K562 (cell line): ENCODE data around the gene CPN2. TPM values are rescaled to one million over a fixed set of nuclear protein-coding genes. Genes with fewer than 3 reads are reported as not detected.

Experiments
- ATAC-seq: fragments of 200-7000 bp; cut with Tn5 transposase; 3 replicates; pipeline ENCODE4 v1.9.1; 2020; ENCODE audit warnings: moderate library complexity
- BruUV-seq: library from RNA; stranded (reverse); fragments of 400-500 nt; replicated peaks from 2 replicates; lab custom pipeline; 2021; lab: Mats Ljungman, UMichigan
- CTCF ChIA-PET: fragments of 300-600 bp; formaldehyde crosslinking; extraction: SDS; loops from one replicate; lab custom pipeline; 2021; ENCODE audit warnings: low intra/inter-chr PET ratio; lab: Yijun Ruan, JAX
- POLR2A ChIA-PET: fragments of 300-600, 350-650 bp; sonication (Branson Sonifier 250); formaldehyde crosslinking; extraction: SDS; loops from one replicate; lab custom pipeline; 2021; ENCODE audit warnings: antibody characterized with exemption, inconsistent platforms; lab: Yijun Ruan, JAX
- DNase-seq, 4 experiments: peaks; one replicate each; pipeline versions ENCODE4 v3.0.0 to v3.0.0-alpha.2; 2011 to 2018; ENCODE audit warnings: low spot score in 3 of 4, mixed read lengths in 3 of 4; ENCODE audit errors: extremely low read depth in 1 of 4
- FAIRE-seq: peaks from 2 replicates; lab custom pipeline; 2011; peaks lifted over from hg19 to GRCh38; lab: Jason Lieb, UNC
- H2AFZ ChIP-seq: 2 replicates; pipeline ENCODE4 v1.6.0; 2011; ENCODE audit warnings: low read depth, low read length, control low read depth, inconsistent platforms
- H3K27ac ChIP-seq: fragments of 200-600 bp; 3 replicates; pipeline ENCODE4 v1.8.0; 2011; ENCODE audit warnings: low read depth, mild to moderate bottlenecking, control low read depth, inconsistent platforms, low read length, moderate library complexity, mixed read lengths; ENCODE audit errors: extremely low read depth
- H3K27me3 ChIP-seq, 2 experiments: fragments of 300-600 bp in 1 of 2; 2 replicates in 1 of 2; 3 replicates in 1 of 2; pipeline versions ENCODE4 v1.6.0 to v1.8.0; 2011; ENCODE audit warnings: inconsistent platforms in 2 of 2, low read length in 2 of 2, mild to moderate bottlenecking in 1 of 2, mixed read lengths in 1 of 2, moderate library complexity in 1 of 2; ENCODE audit not compliant: control insufficient read depth in 2 of 2, insufficient read depth in 2 of 2
- H3K36me3 ChIP-seq: fragments of 300-600 bp; 3 replicates; pipeline ENCODE4 v1.8.0; 2011; ENCODE audit warnings: mild to moderate bottlenecking, low read length, inconsistent platforms; ENCODE audit not compliant: control insufficient read depth, insufficient read depth
- H3K4me1 ChIP-seq, 2 experiments: fragments of 200-600 bp in 1 of 2; replicated peaks in 1 of 2; 2 replicates in 1 of 2; 3 replicates in 1 of 2; pipeline versions ENCODE4 v1.5.1 to v1.8.0; 2011; ENCODE audit warnings: inconsistent platforms in 2 of 2, low read length in 2 of 2, mild to moderate bottlenecking in 1 of 2, mixed read lengths in 1 of 2, moderate library complexity in 1 of 2; ENCODE audit not compliant: control insufficient read depth in 2 of 2, insufficient read depth in 2 of 2
- H3K4me2 ChIP-seq: 2 replicates; pipeline ENCODE4 v1.6.1; 2011; ENCODE audit warnings: low read length, control low read depth, inconsistent platforms, mixed read lengths; ENCODE audit not compliant: insufficient read depth
- H3K4me3 ChIP-seq: fragments of 200-600 bp; sonication (generic), shearing (Covaris generic); 2 replicates; pipeline ENCODE4 v1.5.1; 2016; ENCODE audit warnings: control low read depth, inconsistent platforms
- H3K79me2 ChIP-seq: fragments of 200-600 bp; 3 replicates; pipeline ENCODE4 v1.8.0; 2011; ENCODE audit warnings: low read length, inconsistent platforms; ENCODE audit not compliant: control insufficient read depth, insufficient read depth
- H3K9ac ChIP-seq, 2 experiments: 2 replicates each; pipeline versions ENCODE4 v1.6.0 to v1.6.1; 2011; ENCODE audit warnings: low read depth in 2 of 2, low read length in 2 of 2, control low read depth in 1 of 2, inconsistent platforms in 1 of 2, mild to moderate bottlenecking in 1 of 2, mixed read lengths in 1 of 2; ENCODE audit not compliant: insufficient read depth in 1 of 2
- H3K9me1 ChIP-seq: one replicate; pipeline ENCODE4 v1.6.0; 2011; ENCODE audit warnings: inconsistent platforms, mild to moderate bottlenecking, low read length, moderate library complexity; ENCODE audit not compliant: control insufficient read depth, insufficient read depth
- H3K9me3 ChIP-seq: replicated peaks from 2 replicates; pipeline ENCODE4 v1.5.1; 2011; ENCODE audit warnings: low read depth, low read length, inconsistent platforms; ENCODE audit not compliant: control insufficient read depth, insufficient read depth
- H4K20me1 ChIP-seq: replicated peaks from 2 replicates; pipeline ENCODE4 v1.6.1; 2011; ENCODE audit warnings: low read length, inconsistent platforms, mixed read lengths; ENCODE audit not compliant: control insufficient read depth, insufficient read depth
- FOSL1 ChIP-seq: fragments of 200-800 bp; sonication (Bioruptor generic); conservative IDR thresholded peaks from 2 replicates; pipeline ENCODE4 v1.6.1; 2016; ENCODE audit warnings: missing genetic modification characterization, missing compliant biosample characterization
- HDAC2 ChIP-seq: fragments of 450-650 bp; IDR thresholded peaks from 2 replicates; pipeline ENCODE4 v1.6.1; 2016; ENCODE audit warnings: mild to moderate bottlenecking
- MEIS2 ChIP-seq: fragments of 450-650 bp; IDR thresholded peaks from 2 replicates; pipeline ENCODE4 v1.6.1; 2014; ENCODE audit warnings: mild to moderate bottlenecking; ENCODE audit not compliant: partially characterized antibody
- NFIC ChIP-seq: fragments of 450-650 bp; IDR thresholded peaks from 2 replicates; pipeline ENCODE4 v1.6.1; 2017; ENCODE audit warnings: mild to moderate bottlenecking, inconsistent platforms
- RBM14 ChIP-seq: fragments of 200-400 bp; formaldehyde crosslinking; IDR thresholded peaks from 2 replicates; pipeline ENCODE4 v1.6.1; 2018; ENCODE audit warnings: low read depth, mild to moderate bottlenecking, low read length, moderate library complexity, borderline replicate concordance; ENCODE audit not compliant: insufficient read depth
- SIRT6 ChIP-seq: IDR thresholded peaks from one replicate; pipeline ENCODE4 v1.6.1; 2012; ENCODE audit warnings: low read depth, mild to moderate bottlenecking, control low read depth, inconsistent platforms, low read length, moderate library complexity
- WGBS: fragments of 100-300 bp; shearing (Covaris generic); methylation state at CpG from one replicate; pipeline ENCODE4 v1.1.6; 2016; ENCODE audit warnings: low coverage, mixed read lengths; ENCODE audit not compliant: insufficient coverage; ENCODE audit errors: missing lambda C conversion rate; 5-methylcytosine and 5-hydroxymethylcytosine counted together
- in situ Hi-C: fragments of 300-500 bp; cut with MboI; formaldehyde crosslinking; loops from 4 replicates; pipeline ENCODE4 v1.15.0; 2018; ENCODE audit warnings: inconsistent platforms, mixed read lengths
- intact Hi-C: fragments of 100-400 bp; cut with micrococcal nuclease; formaldehyde crosslinking; loops from 2 replicates; pipeline ENCODE4 v1.14.2; 2022
- polyA plus RNA-seq, 8 experiments: library from polyadenylated mRNA; depleted of rRNA in 4 of 8; stranded (reverse) in 5 of 8; unstranded in 3 of 8; fragments of >200 nt; fragmentation: Nextera tagmentation in 2 of 8; fragmentation: Illumina TruSeq in 1 of 8; extraction: Ambion mirVana in 2 of 8; extraction: Trizol in 1 of 8; gene quantifications; 2 replicates each; pipeline versions ENCODE4 v1.2.1 to v1.2.3, GENCODE V29; 2011 to 2014; ENCODE audit warnings: inconsistent platforms in 1 of 8, missing spikeins in 1 of 8
- total RNA-seq, 7 experiments: library from RNA; depleted of rRNA in 6 of 7; stranded (reverse); fragments of >200 nt in 6 of 7; fragmentation: Illumina TruSeq in 2 of 7; extraction: Trizol in 2 of 7; gene quantifications; 2 replicates each; pipeline versions ENCODE4 v1.2.1 to v1.2.3, GENCODE V29; 2011 to 2021; ENCODE audit warnings: low replicate concordance in 1 of 7
- TF ChIP-seq, protein P1 (sequence below): fragments of 250-450 bp; sonication (Bioruptor Pico); IDR thresholded peaks from 2 replicates; pipeline ENCODE4 v1.8.0; 2021; ENCODE audit warnings: mild to moderate bottlenecking, moderate library complexity
- TF ChIP-seq, protein P2 (sequence below), 2 experiments: IDR thresholded peaks in 1 of 2; conservative IDR thresholded peaks in 1 of 2; 2 replicates each; pipeline ENCODE4 v1.6.1; 2016; ENCODE audit warnings: low read depth in 2 of 2, mild to moderate bottlenecking in 1 of 2, missing compliant biosample characterization in 1 of 2, missing genetic modification characterization in 1 of 2, moderate library complexity in 1 of 2

The CPN2 gene
- total and polyA plus RNA-seq, 9 of the 15 experiments (the other 6 are each of a cell fraction or from before 2014, with no cell fraction given), result not detected

- BruUV-seq, result no TSS peak
- Histone ChIP-seq H3K9me1 (no peaks in the 10 kb centered on the region), H3K4me1 (peaks cover 5 to 25% of the 10 kb centered on the region in 2 experiments; a peak in 3 of 5 replicates), H3K9me3 (no peaks in the 10 kb centered on the region), H4K20me1 (no peaks in the 10 kb centered on the region), H3K36me3 (no peaks in the 10 kb centered on the region), H3K4me3 (no peak overlapping the region), H3K9ac (peak overlapping the region in 1 of 2 experiments; percentile 43; a peak in 1 of 4 replicates), H2AFZ (no peak overlapping the region), H3K27ac (no peak overlapping the region), H3K27me3 (peaks cover 0 to 4% of the 10 kb centered on the region in 2 experiments; a peak in 1 of 5 replicates), H3K79me2 (no peaks in the 10 kb centered on the region), H3K4me2 (no peak overlapping the region; the same call in 1 of the 2 replicates)
- intact Hi-C loops, result no loop called here
- ChIA-PET CTCF (no interaction called here), POLR2A (interaction anchor here (0.9 to 1.8 kb wide), 2 partner anchors 14 to 18 kb away, joined by 3 to 4 read pairs; no protein-coding TSS in a partner anchor)
- peak in 1 of 4 experiments; percentile 34 for DNase-seq
- WGBS, result 33% methylated on average over 5 of the region's 5 CpGs
- 0 out of 3 replicates have a peak, but pooled peaks have one; percentile 9 for ATAC-seq
- peak; percentile 52 for FAIRE-seq
- TF ChIP-seq NFIC (peak; percentile 41), RBM14 (no peak), SIRT6 (no peak), FOSL1 (0 out of 2 replicates have a peak, but pooled peaks have one; percentile 13), MEIS2 (peak; percentile 74), HDAC2 (no peak)
- TF ChIP-seq, protein P1, sequence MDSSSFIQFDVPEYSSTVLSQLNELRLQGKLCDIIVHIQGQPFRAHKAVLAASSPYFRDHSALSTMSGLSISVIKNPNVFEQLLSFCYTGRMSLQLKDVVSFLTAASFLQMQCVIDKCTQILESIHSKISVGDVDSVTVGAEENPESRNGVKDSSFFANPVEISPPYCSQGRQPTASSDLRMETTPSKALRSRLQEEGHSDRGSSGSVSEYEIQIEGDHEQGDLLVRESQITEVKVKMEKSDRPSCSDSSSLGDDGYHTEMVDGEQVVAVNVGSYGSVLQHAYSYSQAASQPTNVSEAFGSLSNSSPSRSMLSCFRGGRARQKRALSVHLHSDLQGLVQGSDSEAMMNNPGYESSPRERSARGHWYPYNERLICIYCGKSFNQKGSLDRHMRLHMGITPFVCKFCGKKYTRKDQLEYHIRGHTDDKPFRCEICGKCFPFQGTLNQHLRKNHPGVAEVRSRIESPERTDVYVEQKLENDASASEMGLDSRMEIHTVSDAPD, result no peak
- TF ChIP-seq, protein P2, sequence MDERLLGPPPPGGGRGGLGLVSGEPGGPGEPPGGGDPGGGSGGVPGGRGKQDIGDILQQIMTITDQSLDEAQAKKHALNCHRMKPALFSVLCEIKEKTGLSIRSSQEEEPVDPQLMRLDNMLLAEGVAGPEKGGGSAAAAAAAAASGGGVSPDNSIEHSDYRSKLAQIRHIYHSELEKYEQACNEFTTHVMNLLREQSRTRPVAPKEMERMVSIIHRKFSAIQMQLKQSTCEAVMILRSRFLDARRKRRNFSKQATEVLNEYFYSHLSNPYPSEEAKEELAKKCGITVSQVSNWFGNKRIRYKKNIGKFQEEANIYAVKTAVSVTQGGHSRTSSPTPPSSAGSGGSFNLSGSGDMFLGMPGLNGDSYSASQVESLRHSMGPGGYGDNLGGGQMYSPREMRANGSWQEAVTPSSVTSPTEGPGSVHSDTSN (CRISPR knock-in tag; IDR thresholded peaks at IDR 0.05; ENCODE audit: low read depth), result no peak
- TF ChIP-seq, protein P2 (tag; conservative IDR thresholded peaks at IDR 0.05; ENCODE audit: low read depth), result peak; percentile 49; the same call in 1 of the 2 replicates
- in situ Hi-C loops, result no loop called here
These were observed 44.1 kb upstream of the CPN2 start for GRCh38 chr3:194395212-194395611.
